Hindlimb muscle (tissue), 1 donor: ENCODE results near the gene CAV1. TPM values are rescaled to one million over a fixed set of nuclear protein-coding genes. Genes with fewer than 3 reads are reported as not detected.

Experiments used
- DNase-seq: peaks from one replicate; pipeline ENCODE4 v3.0.0-alpha.2; 2013
- polyA plus RNA-seq: library from polyadenylated mRNA; unstranded; fragments of 120-200 nt; gene quantifications from one replicate; pipeline ENCODE4 v1.2.1, GENCODE V29; 2013; ENCODE audit not compliant: insufficient read length

Gene CAV1
- polyA plus RNA-seq, 1 donor, result 196 TPM

GRCh38 chr7:116505278-116505677 is 19.6 kb upstream of the CAV1 start:
- DNase-seq, result no peak

GRCh38 chr7:116505823-116506222 is 19.0 kb upstream of the CAV1 start:
- no peak for DNase-seq

GRCh38 chr7:116509982-116510579 is 14.8 kb upstream of the CAV1 start:
- no peak for DNase-seq

GRCh38 chr7:116510795-116511194 is 14.0 kb upstream of the CAV1 start:
- no peak for DNase-seq

GRCh38 chr7:116511552-116512519 is 13.0 kb upstream of the CAV1 start:
- no peak for DNase-seq

GRCh38 chr7:116512520-116513188 is 12.2 kb upstream of the CAV1 start:
- DNase-seq, result no peak

GRCh38 chr7:116515584-116515983 is 9.3 kb upstream of the CAV1 start:
- no peak for DNase-seq

GRCh38 chr7:116516324-116516723 is 8.5 kb upstream of the CAV1 start:
- no peak for DNase-seq

- DNase-seq, result no peak
Measured at GRCh38 chr7:116517626-116518025, 7.2 kb upstream of the CAV1 start.

GRCh38 chr7:116518961-116519360 is 5.9 kb upstream of the CAV1 start:
- no peak for DNase-seq

- DNase-seq, result no peak
Measured at GRCh38 chr7:116521046-116521664, 3.7 kb upstream of the CAV1 start.

GRCh38 chr7:116522247-116522646 is 2.6 kb upstream of the CAV1 start:
- DNase-seq, result no peak

- no peak for DNase-seq
Measured at GRCh38 chr7:116524221-116524608, 621 bp upstream of the CAV1 start.

GRCh38 chr7:116525298-116525912 is 569 bp downstream of the CAV1 start:
- peak; percentile 30 for DNase-seq

GRCh38 chr7:116525913-116526861 is 1.4 kb downstream of the CAV1 start:
- peak; percentile 80 for DNase-seq

- DNase-seq, result no peak
Measured at GRCh38 chr7:116526897-116527296, 2.1 kb downstream of the CAV1 start.

GRCh38 chr7:116527521-116527920 is 2.7 kb downstream of the CAV1 start:
- DNase-seq, result no peak

GRCh38 chr7:116528008-116528789 is 3.4 kb downstream of the CAV1 start:
- DNase-seq, result no peak

- DNase-seq, result no peak
Measured at GRCh38 chr7:116529250-116529649, 4.4 kb downstream of the CAV1 start.

GRCh38 chr7:116530107-116530820 is 5.4 kb downstream of the CAV1 start:
- DNase-seq, result no peak
